Measurements from ENCODE around the gene ANKRD33. TPM values are rescaled to one million over a fixed set of nuclear protein-coding genes. Genes with fewer than 3 reads are reported as not detected.

ANKRD33 gene
- total RNA-seq, 4 donors from 2014 or later: 0.70 TPM; not detected in 3

DNA sequence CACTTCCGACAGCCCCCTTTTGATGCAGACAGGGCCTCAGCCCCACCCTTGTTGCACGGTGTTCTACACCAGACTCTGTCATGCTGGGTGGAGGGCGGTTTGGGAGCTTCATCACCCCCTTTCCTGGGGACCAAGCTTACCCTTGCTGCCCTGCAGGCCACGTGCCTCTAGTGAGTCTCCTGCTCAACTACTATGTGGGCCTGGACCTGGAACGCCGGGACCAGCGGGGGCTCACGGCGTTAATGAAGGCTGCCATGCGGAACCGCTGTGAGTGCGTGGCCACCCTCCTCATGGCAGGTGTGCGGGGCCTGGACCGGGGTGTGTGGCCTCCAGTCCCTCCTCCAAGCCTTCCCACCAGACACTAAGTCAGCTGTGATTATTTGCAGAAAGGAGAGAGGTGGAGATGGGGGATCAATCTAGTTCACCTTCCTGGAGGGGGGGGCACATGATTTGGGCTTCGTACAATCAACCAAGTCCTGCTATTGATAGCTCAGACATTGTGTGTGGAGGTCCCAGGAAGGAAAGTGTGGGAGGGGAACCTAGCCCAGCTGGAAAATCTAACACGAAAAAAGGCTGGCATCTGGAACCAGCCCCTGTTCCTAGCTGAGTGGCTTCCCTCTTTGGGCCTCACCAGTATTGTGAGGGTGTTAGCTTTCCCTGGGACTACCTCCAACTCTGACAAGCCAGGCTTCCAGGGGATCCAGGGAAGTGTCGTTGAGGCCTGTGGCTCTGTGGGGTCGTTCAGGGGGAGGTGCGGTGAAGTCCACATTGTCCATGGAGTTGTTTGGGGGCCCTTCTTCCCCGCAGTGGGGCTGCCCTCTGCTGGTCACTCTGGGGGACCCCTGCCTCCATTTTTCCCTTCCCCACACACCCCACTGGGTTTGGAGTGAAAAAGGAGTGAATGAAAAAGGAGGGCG lies 1.6 kb downstream of the ANKRD33 start:
- Histone ChIP-seq H3K9me3 (no peaks in the 10 kb centered on the region), H3K36me3 (no peaks in the 10 kb centered on the region), H3K27me3 (peaks cover 0 to 21% (median 0%) of the 10 kb centered on the region in 4 donors), H3K4me1 (peaks cover 0 to 22% (median 4%) of the 10 kb centered on the region in 3 donors), H3K27ac (no peak overlapping the region), H3K4me3 (no peak overlapping the region)
- intact Hi-C loops (cut with DNase I): loop anchor here (10.0 kb wide), 1 partner anchor 95 kb away; no protein-coding TSS in a partner anchor
- WGBS, 2 donors: 63% methylated on average over 11 of the region's 21 CpGs; no CpG with 5 or more reads in 1 of the 2 donors
- no peak for TF ChIP-seq POLR2A (IDR thresholded peaks at IDR 0.05)
- TF ChIP-seq, protein P1, sequence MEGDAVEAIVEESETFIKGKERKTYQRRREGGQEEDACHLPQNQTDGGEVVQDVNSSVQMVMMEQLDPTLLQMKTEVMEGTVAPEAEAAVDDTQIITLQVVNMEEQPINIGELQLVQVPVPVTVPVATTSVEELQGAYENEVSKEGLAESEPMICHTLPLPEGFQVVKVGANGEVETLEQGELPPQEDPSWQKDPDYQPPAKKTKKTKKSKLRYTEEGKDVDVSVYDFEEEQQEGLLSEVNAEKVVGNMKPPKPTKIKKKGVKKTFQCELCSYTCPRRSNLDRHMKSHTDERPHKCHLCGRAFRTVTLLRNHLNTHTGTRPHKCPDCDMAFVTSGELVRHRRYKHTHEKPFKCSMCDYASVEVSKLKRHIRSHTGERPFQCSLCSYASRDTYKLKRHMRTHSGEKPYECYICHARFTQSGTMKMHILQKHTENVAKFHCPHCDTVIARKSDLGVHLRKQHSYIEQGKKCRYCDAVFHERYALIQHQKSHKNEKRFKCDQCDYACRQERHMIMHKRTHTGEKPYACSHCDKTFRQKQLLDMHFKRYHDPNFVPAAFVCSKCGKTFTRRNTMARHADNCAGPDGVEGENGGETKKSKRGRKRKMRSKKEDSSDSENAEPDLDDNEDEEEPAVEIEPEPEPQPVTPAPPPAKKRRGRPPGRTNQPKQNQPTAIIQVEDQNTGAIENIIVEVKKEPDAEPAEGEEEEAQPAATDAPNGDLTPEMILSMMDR (IDR thresholded peaks at IDR 0.05): no peak
- no peak for DNase-seq

GRCh38 chr12:51890133-51890464 lies 2.2 kb downstream of the ANKRD33 start:
- intact Hi-C loops (cut with DNase I): loop anchor here (10.0 kb wide), 1 partner anchor 95 kb away; no protein-coding TSS in a partner anchor
- DNase-seq: no peak
- Histone ChIP-seq H3K27me3 (peaks cover 0 to 22% (median 0%) of the 10 kb centered on the region in 4 donors), H3K9me3 (no peaks in the 10 kb centered on the region), H3K4me3 (no peak overlapping the region), H3K4me1 (peaks cover 0 to 29% (median 4%) of the 10 kb centered on the region in 3 donors), H3K27ac (no peak overlapping the region), H3K36me3 (no peaks in the 10 kb centered on the region)
- TF ChIP-seq POLR2A (IDR thresholded peaks at IDR 0.05): no peak
- TF ChIP-seq, protein P1 (IDR thresholded peaks at IDR 0.05): no peak
- 85% methylated on average over 2 of the region's 2 CpGs; no CpG with 5 or more reads in 1 of the 2 donors for WGBS, 2 donors

DNA sequence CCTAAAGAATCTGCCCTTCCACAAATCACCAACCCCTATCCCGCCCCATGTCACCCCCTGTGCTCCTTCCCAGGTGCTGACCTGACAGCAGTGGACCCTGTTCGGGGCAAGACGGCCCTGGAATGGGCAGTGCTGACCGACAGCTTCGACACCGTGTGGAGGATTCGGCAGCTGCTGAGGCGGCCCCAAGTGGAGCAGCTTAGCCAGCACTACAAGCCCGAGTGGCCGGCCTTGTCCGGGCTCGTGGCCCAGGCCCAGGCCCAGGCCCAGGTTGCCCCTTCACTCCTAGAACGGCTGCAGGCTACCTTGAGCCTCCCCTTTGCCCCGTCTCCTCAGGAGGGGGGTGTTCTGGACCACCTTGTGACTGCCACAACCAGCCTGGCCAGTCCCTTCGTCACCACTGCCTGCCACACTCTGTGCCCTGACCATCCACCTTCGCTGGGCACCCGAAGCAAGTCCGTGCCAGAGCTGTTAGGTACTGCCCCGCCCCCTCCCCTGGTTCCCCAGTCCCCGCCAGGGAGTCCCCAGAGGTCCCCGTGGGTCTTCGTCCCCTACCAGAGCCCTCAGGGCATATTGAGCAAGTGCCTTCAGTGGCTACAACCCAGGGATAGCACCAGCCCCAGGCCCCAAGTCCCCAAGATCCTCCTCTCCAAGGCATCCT lies 2.7 kb downstream of the ANKRD33 start:
- Histone ChIP-seq H3K36me3 (no peaks in the 10 kb centered on the region), H3K9me3 (no peaks in the 10 kb centered on the region), H3K27me3 (peaks cover 0 to 24% (median 0%) of the 10 kb centered on the region in 4 donors), H3K27ac (no peak overlapping the region), H3K4me3 (no peak overlapping the region), H3K4me1 (peaks cover 0 to 31% (median 4%) of the 10 kb centered on the region in 3 donors)
- DNase-seq: no peak
- intact Hi-C loops (cut with DNase I): loop anchor here (10.0 kb wide), 1 partner anchor 94 kb away; no protein-coding TSS in a partner anchor
- 63 to 69% methylated on average over 4 to 6 of the region's 22 CpGs for WGBS, 2 donors
- no peak for TF ChIP-seq POLR2A (IDR thresholded peaks at IDR 0.05)
- TF ChIP-seq, protein P1 (IDR thresholded peaks at IDR 0.05): no peak

- no peak for TF ChIP-seq POLR2A (IDR thresholded peaks at IDR 0.05)
- TF ChIP-seq, protein P1 (IDR thresholded peaks at IDR 0.05): peak in 4 of 6 experiments; percentile 23 to 43 (median 28)
- no peak for DNase-seq
- intact Hi-C loops (cut with DNase I): loop anchor here (10.0 kb wide), 1 partner anchor 93 kb away; no protein-coding TSS in a partner anchor
Measured at GRCh38 chr12:51891843-51892242, 3.9 kb downstream of the ANKRD33 start.

More at GRCh38 chr12:51891843-51892242, 3.9 kb downstream of the ANKRD33 start:
- Histone ChIP-seq H3K36me3 (no peaks in the 10 kb centered on the region), H3K27ac (no peak overlapping the region), H3K9me3 (no peaks in the 10 kb centered on the region), H3K27me3 (peaks cover 0 to 24% (median 0%) of the 10 kb centered on the region in 4 donors), H3K4me3 (no peak overlapping the region), H3K4me1 (peaks cover 0 to 31% (median 0%) of the 10 kb centered on the region in 3 donors)

Measured in esophagus squamous epithelium (tissue), 5 donors.